ENCODE measurements around the gene FER.

FER gene

GRCh38 chr5:109215040-109215439 is 467.3 kb downstream of the FER start:
- H3K4me1 ChIP-seq (ENCODE audit: control insufficient read depth in 1 of 2, insufficient read depth in 1 of 2, low read depth in 1 of 2, low read length in 1 of 2): no peaks in the 10 kb centered on the region
- no peaks in the 10 kb centered on the region for H3K27me3 ChIP-seq
- no peaks in the 10 kb centered on the region for H3K36me3 ChIP-seq
- H3K27ac ChIP-seq: no peak overlapping the region
- H3K9me3 ChIP-seq: no peaks in the 10 kb centered on the region
- TF ChIP-seq, protein P1, sequence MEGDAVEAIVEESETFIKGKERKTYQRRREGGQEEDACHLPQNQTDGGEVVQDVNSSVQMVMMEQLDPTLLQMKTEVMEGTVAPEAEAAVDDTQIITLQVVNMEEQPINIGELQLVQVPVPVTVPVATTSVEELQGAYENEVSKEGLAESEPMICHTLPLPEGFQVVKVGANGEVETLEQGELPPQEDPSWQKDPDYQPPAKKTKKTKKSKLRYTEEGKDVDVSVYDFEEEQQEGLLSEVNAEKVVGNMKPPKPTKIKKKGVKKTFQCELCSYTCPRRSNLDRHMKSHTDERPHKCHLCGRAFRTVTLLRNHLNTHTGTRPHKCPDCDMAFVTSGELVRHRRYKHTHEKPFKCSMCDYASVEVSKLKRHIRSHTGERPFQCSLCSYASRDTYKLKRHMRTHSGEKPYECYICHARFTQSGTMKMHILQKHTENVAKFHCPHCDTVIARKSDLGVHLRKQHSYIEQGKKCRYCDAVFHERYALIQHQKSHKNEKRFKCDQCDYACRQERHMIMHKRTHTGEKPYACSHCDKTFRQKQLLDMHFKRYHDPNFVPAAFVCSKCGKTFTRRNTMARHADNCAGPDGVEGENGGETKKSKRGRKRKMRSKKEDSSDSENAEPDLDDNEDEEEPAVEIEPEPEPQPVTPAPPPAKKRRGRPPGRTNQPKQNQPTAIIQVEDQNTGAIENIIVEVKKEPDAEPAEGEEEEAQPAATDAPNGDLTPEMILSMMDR (IDR thresholded peaks at IDR 0.05): no peak
- no peak overlapping the region for H3K4me3 ChIP-seq (ENCODE audit: low read depth in 1 of 2, low read length in 1 of 2)

- TF ChIP-seq, protein P1 (IDR thresholded peaks at IDR 0.05): no peak
- H3K4me3 ChIP-seq (ENCODE audit: low read depth in 1 of 2, low read length in 1 of 2): no peak overlapping the region
- no peaks in the 10 kb centered on the region for H3K4me1 ChIP-seq (ENCODE audit: control insufficient read depth in 1 of 2, insufficient read depth in 1 of 2, low read depth in 1 of 2, low read length in 1 of 2)
- no peaks in the 10 kb centered on the region for H3K36me3 ChIP-seq
- no peaks in the 10 kb centered on the region for H3K27me3 ChIP-seq
- no peak overlapping the region for H3K27ac ChIP-seq
- no peaks in the 10 kb centered on the region for H3K9me3 ChIP-seq
Observed at GRCh38 chr5:109218818-109219217, 471.1 kb downstream of the FER start.

DNA sequence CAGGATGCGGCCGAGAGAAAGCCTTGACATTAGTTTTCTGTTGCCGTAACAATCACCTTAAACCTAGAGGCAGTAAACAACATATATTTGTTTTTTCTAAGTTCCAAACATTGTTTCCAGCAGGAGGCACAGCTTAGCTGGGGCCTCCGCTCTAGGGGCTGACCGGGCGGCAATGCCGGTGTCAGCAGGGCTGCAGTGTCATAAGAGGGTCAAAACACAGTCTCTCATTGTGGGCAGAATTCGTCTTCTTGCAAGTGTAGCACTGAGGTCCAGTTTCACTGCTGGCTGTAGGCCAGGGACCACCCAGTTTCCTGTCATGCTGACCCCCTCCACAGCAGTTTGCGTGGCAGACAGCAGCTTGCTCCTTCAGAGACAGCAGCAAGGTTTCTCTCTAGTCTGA is 475.8 kb downstream of the FER start:
- H3K27me3 ChIP-seq: no peaks in the 10 kb centered on the region
- no peaks in the 10 kb centered on the region for H3K36me3 ChIP-seq
- no peaks in the 10 kb centered on the region for H3K4me1 ChIP-seq (ENCODE audit: control insufficient read depth in 1 of 2, insufficient read depth in 1 of 2, low read depth in 1 of 2, low read length in 1 of 2)
- no peaks in the 10 kb centered on the region for H3K9me3 ChIP-seq
- TF ChIP-seq, protein P1 (IDR thresholded peaks at IDR 0.05): no peak
- no peak overlapping the region for H3K4me3 ChIP-seq (ENCODE audit: low read depth in 1 of 2, low read length in 1 of 2)
- no peak overlapping the region for H3K27ac ChIP-seq

DNA sequence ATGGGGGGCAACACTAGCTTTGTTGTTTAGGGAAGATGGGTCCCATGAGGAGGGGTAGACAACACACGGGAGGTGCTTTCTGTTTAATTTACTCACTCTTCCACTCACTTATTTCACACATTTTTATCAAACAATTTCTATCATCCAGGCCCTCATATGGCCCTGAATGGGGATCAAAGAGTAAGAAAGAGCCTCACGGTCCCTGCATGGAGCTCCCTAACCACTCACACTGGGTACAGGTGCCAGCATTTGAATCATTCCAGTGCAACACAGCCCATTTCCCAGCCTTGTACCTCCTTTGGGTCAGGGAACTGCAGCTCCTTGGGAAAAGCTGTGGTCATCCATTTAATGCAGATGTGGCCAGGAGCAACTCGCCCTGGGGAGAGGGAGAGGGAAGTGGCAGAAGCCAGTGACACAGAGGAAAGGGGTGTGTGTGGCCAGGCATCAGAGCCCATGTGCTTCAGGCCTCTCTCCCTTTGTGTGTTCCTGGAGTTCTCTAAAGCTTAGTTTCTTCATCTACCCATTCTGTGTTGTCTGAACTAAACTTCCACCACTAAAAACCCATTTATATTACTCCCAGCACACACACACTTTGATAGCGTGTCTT is 476.7 kb downstream of the FER start:
- H3K4me1 ChIP-seq (ENCODE audit: control insufficient read depth in 1 of 2, insufficient read depth in 1 of 2, low read depth in 1 of 2, low read length in 1 of 2): no peaks in the 10 kb centered on the region
- no peaks in the 10 kb centered on the region for H3K36me3 ChIP-seq
- no peaks in the 10 kb centered on the region for H3K9me3 ChIP-seq
- TF ChIP-seq, protein P1 (IDR thresholded peaks at IDR 0.05): no peak
- H3K27ac ChIP-seq: no peak overlapping the region
- H3K4me3 ChIP-seq (ENCODE audit: low read depth in 1 of 2, low read length in 1 of 2): no peak overlapping the region
- no peaks in the 10 kb centered on the region for H3K27me3 ChIP-seq

DNA sequence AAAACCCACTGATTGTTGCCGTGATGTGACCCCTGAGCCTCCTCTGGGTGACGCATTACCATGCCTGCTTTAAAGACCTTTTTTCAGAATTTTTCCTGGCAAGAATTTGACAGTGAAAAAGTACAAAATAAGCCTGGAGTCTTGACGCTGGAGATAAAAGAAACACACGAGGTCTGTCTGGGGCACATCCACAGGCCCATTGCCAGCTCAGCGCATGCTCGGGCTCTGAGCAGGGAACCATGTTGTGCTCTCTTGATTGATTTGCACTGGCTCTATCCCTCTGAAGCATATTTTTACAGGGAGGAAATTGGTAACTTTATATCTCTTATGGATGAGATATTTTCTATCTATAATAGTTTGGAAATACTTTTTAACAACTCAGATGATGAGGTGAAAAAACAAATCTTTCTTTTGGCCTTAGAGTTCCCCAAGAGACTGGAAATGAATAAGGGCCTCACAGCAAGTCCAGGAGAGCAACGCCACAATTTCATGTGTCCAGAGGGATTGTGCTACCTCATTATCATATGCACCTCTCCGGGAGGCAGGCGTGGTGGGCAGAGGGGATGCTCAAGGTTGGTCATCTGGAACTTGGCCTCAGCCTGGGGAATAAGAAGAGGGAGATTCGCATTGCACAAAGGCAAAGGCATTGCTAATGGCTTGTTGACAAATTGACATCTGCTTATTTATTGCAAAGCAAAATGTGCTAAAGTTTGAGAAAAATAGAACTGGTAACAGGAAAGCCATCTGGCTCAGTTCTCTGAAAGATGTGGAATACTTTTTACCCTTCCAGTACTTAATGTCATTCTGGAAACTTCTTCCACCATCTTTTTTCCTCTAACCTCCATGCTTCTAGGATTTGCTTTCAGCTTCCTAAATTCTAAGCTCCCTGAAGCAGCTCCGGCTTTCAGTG is 478.3 kb downstream of the FER start:
- H3K9me3 ChIP-seq: no peaks in the 10 kb centered on the region
- no peak overlapping the region for H3K4me3 ChIP-seq (ENCODE audit: low read depth in 1 of 2, low read length in 1 of 2)
- H3K27ac ChIP-seq: no peak overlapping the region
- TF ChIP-seq, protein P1 (IDR thresholded peaks at IDR 0.05): no peak
- H3K27me3 ChIP-seq: no peaks in the 10 kb centered on the region
- no peaks in the 10 kb centered on the region for H3K36me3 ChIP-seq
- no peaks in the 10 kb centered on the region for H3K4me1 ChIP-seq (ENCODE audit: control insufficient read depth in 1 of 2, insufficient read depth in 1 of 2, low read depth in 1 of 2, low read length in 1 of 2)
